Activated CD8-positive, alpha-beta memory T cell treated with anti-CD3 and anti-CD28 coated beads, Interleukin-2, amount 50 U/mL, for 48 hours (primary cell): ENCODE measurements around the gene CD8B.
"Not testable (repeated sequence)": the region's sequence is repeated elsewhere in the genome, so short reads cannot be mapped to it uniquely, and the experiment has no call there.

Source experiments
- DNase-seq: peaks from one replicate; pipeline ENCODE4 v3.0.0-alpha.2; 2020

The CD8B gene

DNA sequence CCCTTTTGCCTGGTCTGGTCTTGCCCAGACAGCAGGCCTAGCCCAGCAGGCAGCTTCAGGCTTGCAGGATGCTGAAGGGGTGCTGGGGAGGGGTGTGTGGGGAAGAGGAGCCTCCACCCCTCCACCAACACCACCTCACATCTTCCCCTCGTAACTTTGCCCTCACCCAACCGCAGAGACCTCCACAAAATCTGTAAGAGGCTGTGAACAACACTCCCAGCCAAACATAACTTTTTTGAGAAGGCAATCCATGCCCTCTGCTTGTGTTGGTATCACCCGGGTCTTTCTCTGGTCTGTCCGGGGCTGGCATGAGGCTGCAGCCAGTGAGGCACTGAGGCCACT lies 26.2 kb downstream of the CD8B start:
- DNase-seq: not testable (repeated sequence)

- no peak for DNase-seq
Measured at GRCh38 chr2:86833315-86833714, 28.4 kb downstream of the CD8B start.

DNA sequence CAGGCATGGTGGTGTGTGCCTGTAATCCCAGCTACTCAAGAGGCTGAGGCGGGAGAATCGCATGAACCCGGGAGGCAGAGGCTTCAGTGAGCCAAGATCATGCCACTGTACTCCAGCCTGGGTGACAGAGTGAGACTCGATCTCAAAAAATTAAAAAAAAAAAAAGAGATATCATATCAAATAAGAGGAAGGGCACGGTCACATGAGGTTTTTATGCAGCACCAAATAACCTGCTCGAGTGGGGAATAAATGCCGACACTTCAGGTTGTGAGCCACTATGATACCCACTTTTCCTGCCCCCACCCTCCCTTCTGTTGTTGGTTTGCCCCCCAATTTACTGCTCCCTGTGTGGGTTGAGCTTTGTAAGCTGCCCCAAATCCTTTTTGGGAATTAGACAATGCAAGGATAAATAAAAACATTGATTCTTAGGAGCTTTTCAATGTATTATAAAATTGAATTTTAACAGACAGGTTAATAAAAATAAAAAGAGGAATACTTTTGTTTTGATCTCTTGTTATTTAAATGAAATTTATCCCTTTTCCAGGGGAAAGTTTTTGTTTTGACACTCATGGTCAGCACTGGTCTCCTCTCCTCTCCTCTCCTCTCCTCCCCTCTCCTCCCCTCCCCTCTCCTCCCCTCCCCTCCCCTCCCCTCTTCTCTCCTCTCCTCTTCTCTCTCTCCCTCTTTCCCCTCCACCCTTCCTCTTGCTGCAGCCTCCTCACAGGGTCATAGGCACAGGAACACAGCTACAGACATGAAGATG lies 29.2 kb downstream of the CD8B start:
- DNase-seq: no peak

GRCh38 chr2:86831537-86831936 lies 30.1 kb downstream of the CD8B start:
- no peak for DNase-seq

- no peak for DNase-seq
Measured at GRCh38 chr2:86826951-86827350, 34.7 kb downstream of the CD8B start.

DNA sequence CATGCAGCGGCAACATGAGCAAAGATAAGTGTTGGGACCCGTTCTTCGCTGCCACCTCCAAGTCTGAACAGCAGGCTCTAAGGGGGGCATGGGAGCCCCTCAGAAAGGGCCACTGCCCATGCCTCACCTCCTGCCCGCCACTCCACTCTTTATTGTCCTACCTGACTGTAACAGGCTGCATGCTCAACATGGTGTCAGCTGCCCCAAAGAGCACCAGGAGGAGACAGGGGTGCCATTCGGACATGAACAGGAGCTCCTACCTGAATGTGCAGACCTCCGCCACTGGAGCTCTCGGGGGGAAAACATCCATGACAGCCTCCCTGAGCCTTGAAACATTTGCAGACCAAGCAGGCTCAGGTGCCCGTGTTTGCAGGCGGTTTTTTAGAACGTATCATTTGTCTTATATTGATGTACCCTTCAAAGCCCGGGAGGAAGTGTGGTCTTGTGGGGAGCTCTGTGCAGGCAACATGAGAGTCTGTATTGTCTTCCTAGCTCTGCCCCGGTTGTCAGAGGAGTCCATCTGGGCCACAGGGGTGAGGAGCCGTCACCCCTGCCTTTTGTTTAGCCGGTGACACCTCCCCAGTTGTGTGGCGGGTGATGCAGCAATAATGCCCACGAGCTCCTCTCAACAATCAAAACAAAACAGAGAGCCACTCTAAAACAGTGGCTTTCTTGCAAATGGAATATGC lies 35.8 kb downstream of the CD8B start:
- DNase-seq: peak; percentile 82

GRCh38 chr2:86825036-86825692 lies 36.5 kb downstream of the CD8B start:
- no peak for DNase-seq

DNA sequence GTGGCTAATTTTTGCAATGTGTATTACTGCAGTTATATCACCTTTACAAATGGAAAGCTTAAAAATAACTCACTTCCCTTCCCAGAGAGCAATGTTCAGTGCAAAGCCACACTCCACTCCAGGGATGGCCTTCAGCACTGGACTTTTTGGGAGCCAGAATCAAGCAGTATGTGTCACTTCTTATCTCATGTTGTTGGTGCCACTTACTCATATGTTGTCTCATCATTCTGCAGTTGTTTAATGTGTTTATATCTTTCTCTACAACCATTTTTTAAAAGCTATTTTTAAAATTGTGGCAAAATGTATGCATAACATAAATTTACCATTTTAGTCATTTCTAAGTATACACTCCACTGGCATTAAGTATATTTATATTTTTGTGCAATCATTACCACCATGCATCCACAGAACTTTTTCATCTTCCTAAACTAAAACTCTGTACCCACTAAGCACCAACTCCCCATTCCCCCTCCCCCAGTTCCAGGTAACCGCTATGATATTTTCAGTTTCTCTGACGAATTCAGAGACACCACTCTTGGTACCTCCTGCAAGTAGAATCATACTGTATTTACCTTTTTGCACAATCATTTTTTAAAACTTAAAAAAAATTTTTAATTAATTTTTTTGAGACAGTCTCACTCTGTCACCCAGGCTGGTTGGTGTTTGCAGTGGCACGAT lies 38.9 kb downstream of the CD8B start:
- DNase-seq: no peak

- DNase-seq: no peak
Measured at GRCh38 chr2:86821842-86822241, 39.8 kb downstream of the CD8B start.

GRCh38 chr2:86821306-86821705 lies 40.4 kb downstream of the CD8B start:
- no peak for DNase-seq

DNA sequence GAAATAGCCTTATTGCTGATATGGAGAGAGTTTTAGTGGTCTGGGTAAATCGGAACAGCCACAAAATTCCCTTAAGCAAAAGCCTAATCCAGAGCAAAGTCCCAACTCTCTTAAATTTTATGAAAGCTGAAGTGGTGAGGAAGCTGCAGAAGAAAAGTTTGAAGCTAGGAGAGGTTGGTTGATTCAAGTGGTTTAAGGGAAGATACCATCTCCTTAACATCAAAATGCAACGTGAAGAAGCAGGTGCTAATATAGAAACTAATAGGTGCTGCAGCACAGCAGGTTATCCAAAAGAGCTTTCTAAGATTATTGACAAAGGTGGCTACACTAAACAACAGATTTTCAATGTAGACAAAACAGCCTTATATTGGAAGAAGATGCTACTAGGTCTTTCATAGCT lies 42.7 kb downstream of the CD8B start:
- DNase-seq: no peak

GRCh38 chr2:86818114-86818801 lies 43.4 kb downstream of the CD8B start:
- DNase-seq: no peak

DNA sequence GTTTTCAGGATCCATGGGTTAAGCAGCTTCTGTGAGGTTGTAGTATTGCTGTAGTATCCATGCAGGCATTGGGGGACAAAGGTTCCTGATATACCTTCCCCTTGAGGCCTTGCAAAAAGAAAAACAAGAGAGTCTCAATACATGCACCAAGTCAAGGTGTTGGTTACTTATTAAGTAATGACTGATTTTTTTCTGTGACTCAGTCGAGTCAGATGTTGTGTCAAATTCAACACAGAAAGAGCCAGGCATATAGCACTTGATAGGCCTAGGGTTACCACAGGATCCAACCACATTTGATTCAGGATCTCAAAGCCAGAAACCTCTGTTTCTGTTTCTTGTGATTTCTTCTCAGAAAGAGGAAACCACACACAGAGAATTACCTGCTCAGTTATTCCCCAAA lies 46.1 kb downstream of the CD8B start:
- DNase-seq: no peak

DNA sequence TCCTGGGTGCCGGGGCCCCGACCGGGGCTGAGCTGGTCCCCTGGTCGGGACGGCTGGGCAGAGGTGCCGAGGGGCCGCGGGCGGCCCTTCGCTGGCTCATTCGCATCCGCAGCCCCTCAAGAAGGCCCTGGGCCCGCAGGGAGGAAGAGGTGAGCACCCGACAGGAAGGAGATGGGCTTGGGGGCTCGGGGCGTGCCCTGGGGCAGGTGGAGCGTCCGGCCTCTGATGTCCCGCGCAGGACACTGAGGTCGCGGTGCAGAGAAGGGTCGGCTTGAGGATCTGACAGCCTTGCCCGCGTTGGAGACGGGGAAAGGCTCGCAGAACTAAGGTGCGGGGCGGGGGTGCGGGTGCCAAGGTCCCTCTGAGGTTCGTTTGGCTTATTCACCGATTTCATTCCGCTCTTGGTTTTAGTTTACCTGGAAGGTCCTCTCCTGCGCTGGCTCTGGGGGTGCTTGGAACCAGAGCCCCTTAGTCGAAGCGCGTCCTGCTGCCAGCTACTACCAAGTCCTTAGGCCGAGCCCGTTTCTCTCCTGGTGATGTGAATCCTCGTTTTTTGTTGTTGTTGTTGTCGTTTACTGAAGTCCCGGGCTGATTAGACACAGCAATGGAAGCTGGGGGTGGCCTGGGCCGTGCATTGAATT lies 52.1 kb downstream of the CD8B start:
- DNase-seq: no peak

DNA sequence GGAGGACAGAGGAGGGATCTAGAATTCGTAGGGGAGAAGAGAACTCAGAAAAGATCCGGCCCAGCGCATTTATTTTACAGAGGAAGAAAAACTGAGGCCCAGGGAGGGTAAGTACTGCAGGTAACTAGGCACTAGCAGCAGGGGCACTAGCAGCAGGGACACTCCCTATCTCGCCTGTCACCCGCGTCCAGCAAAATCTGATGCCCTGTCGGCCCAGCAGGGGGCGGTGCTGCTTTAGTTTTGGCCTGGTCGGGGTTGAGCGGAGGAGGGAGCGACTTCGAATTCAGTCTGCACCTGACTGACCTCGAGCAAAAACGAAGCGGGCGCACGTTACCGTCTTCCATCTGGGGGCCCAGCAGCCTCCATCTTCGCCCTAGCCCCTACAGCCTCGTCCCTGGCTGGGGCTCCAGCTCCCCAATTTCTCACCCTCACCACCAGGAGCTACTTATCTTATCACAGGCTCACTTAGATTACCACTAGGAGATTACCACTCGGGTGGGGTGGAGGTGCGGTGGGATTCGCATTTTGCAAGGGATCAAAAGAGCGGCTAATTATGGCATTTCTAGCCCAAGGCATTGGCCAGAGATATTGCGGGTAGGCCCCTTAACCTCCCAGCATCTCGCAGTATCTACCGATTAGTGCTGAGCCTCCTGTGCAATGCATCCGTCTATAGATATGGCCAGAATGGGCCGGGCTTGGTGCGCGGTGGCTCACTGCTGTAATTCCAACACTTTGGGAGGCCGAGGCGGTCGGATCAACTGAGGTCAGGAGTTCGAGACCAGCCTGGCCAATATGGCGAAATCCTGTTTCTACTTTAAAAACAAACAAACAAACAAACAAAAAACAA lies 53.1 kb downstream of the CD8B start:
- peak; percentile 99 for DNase-seq

DNA sequence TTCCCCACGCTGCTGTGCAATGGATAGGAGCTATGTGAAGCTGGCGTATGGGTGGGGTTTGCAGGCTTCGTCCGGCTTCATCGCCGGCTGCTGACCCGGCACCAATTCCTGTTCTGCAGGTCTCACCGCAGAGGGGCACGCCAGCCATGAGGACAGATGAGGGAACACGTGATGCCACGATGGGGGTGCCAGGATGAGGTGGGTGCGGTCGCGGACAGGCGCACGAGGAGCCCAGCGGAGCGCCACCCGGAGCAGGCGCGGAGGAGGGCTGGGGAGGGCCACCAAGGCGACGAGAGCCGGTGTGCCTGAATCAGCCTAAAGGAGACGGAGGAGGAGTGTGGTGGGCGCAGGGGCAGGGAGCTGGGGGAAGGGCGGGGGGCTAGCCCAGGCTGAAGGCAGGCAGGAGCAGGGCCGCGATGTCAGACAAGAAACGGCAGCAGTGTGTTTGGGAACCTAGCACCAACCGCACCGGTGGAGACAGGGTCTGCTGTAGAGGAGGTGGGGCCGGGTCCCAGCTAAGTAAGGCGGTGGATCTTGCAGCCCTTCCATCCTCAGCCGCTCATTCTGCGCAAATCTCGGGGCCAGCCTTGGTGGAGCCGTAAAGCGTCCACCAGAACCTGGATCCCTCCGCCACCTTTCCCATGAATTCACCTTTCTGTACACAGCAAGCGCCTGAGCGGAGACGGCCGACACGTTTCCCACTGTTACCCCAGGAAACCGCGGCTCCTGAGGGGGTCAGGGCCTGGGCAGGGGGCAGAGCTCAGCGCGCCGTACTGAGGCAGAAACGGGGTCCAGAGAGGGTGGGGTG lies 54.0 kb downstream of the CD8B start:
- DNase-seq: peak; percentile 89

DNA sequence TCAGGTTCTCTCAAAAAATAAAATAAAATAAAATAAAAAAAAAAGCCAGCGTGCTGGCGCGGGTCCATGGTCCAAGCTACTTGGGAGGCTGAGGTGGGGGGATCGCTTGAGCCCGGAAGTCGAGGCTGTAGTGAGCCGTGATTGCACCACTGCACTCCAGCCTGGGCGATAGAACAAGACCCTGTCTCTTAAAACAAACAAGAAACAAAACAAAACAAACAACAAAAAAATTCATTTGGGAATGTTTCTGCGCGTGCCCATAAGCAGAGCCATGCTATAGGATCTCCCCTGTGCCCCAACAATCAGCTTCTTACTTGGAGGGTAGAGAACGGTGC lies 54.6 kb downstream of the CD8B start:
- no peak for DNase-seq

- DNase-seq: no peak
Measured at GRCh38 chr2:86806059-86806857, 55.4 kb downstream of the CD8B start.

GRCh38 chr2:86800856-86801567 lies 60.7 kb downstream of the CD8B start:
- no peak for DNase-seq
